Measurements from ENCODE around the gene TCP1. TPM values are rescaled to one million over a fixed set of nuclear protein-coding genes. Genes with fewer than 3 reads are reported as not detected.

TCP1 gene
- total and polyA plus RNA-seq, 2 of the 8 experiments (the other 6 are each of a cell fraction or from before 2014, with no cell fraction given): 117 to 348 TPM

GRCh38 chr6:159789377-159790148 is at the start of gene TCP1 (continued):
- TF ChIP-seq ASH2L (IDR thresholded peaks at IDR 0.05; ENCODE audit: low read length) (peak; percentile 14), SUZ12 (IDR thresholded peaks at IDR 0.05; ENCODE audit: low read length) (no peak), POLR2A (IDR thresholded peaks at IDR 0.05; ENCODE audit: control extremely low read depth in 1 of 2, low read depth in 2 of 2, low read length in 2 of 2) (peak; percentile 77 to 89; a peak in 2 of 3 replicates), HDAC2 (IDR thresholded peaks at IDR 0.05; ENCODE audit: borderline replicate concordance in 1 of 2, low read depth in 2 of 2, low read length in 2 of 2) (peak in 1 of 2 experiments; percentile 51; a peak in 1 of 4 replicates), KDM4A (IDR thresholded peaks at IDR 0.05; ENCODE audit: low read depth, low read length, severe bottlenecking) (peak; percentile 40), TBP (IDR thresholded peaks at IDR 0.05; ENCODE audit: low read depth, low read length) (peak; percentile 93), GABPA (IDR thresholded peaks at IDR 0.05; ENCODE audit: borderline replicate concordance, insufficient read depth, low read length) (peak; percentile 86; the same call in 1 of the 2 replicates), TAF7 (optimal IDR thresholded peaks at IDR 0.05; ENCODE audit: borderline replicate concordance, low read depth, low read length) (peak; percentile 96), CBX5 (IDR thresholded peaks at IDR 0.05; ENCODE audit: low read depth, low read length) (no peak), NRF1 (IDR thresholded peaks at IDR 0.05; ENCODE audit: low read depth, low read length) (peak; percentile 92), PHF8 (conservative IDR thresholded peaks at IDR 0.05; ENCODE audit: low read depth, low read length) (peak; percentile 82), SP1 (IDR thresholded peaks at IDR 0.05; ENCODE audit: low read depth, low read length) (peak; percentile 50; the same call in 1 of the 2 replicates), POLR2AphosphoS5 (IDR thresholded peaks at IDR 0.05; ENCODE audit: low read depth, low read length) (peak; percentile 96), BRCA1 (IDR thresholded peaks at IDR 0.05; ENCODE audit: low read depth, low read length) (no peak), BCL11A (IDR thresholded peaks at IDR 0.05; ENCODE audit: low read depth in 2 of 2, low read length in 2 of 2) (no peak)
- TF ChIP-seq, protein P1, sequence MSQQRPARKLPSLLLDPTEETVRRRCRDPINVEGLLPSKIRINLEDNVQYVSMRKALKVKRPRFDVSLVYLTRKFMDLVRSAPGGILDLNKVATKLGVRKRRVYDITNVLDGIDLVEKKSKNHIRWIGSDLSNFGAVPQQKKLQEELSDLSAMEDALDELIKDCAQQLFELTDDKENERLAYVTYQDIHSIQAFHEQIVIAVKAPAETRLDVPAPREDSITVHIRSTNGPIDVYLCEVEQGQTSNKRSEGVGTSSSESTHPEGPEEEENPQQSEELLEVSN (IDR thresholded peaks at IDR 0.05): peak; percentile 78
- TF ChIP-seq, protein P2, sequence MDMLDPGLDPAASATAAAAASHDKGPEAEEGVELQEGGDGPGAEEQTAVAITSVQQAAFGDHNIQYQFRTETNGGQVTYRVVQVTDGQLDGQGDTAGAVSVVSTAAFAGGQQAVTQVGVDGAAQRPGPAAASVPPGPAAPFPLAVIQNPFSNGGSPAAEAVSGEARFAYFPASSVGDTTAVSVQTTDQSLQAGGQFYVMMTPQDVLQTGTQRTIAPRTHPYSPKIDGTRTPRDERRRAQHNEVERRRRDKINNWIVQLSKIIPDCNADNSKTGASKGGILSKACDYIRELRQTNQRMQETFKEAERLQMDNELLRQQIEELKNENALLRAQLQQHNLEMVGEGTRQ (IDR thresholded peaks at IDR 0.05; ENCODE audit: low read length): no peak
